Measurements from ENCODE around the gene C6orf141. TPM values are rescaled to one million over a fixed set of nuclear protein-coding genes. Genes with fewer than 3 reads are reported as not detected.

C6orf141 gene
- polyA plus RNA-seq, 3 donors: not detected

DNA sequence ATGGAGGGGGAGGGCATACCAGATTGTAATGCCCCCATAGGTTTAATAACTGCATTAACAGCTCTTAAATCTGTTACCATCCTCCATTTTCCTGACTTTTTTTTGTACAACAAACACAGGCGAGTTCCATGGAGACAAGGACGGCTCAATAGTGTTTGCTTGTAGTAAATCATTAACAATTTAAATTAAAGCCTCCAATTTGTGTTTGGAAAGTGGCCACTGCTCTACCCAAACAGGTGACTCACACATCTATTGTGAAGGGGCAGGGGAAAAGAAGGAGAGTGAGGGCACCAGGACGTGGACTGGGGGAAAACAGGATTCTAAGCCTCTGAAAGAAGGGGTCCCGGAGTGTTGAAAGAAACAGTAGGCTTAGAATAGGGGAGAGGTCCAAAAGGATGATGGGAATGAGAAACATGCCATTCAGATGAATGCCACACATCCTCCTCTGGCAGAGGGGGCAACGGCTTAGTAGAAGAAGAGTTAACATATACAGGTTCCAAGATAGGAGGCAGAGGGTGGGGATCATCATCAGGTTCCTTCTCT lies 43.8 kb upstream of the C6orf141 start:
- Histone ChIP-seq H3K4me1 (ENCODE audit: control insufficient read depth in 1 of 2, insufficient read depth in 2 of 2, low read length in 2 of 2) (no peaks in the 10 kb centered on the region), H2AFZ (ENCODE audit: insufficient read depth, low read depth, low read length, poor library complexity, severe bottlenecking) (no peak overlapping the region), H3K4me3 (replicated peaks in 1 of 3; ENCODE audit: low read depth in 2 of 3, low read length in 3 of 3) (no peak overlapping the region), H3K9ac (ENCODE audit: insufficient read depth, low read length, poor library complexity, severe bottlenecking) (no peak overlapping the region), H4K20me1 (ENCODE audit: insufficient read depth, low read length) (no peaks in the 10 kb centered on the region), H3K27ac (ENCODE audit: low read depth in 1 of 2, low read length in 2 of 2) (no peak overlapping the region), H3K79me2 (ENCODE audit: insufficient read depth, low read length) (no peaks in the 10 kb centered on the region), H3K9me3 (replicated peaks in 1 of 2; ENCODE audit: control insufficient read depth in 1 of 2, insufficient read depth in 1 of 2, low read length in 2 of 2) (peaks cover 0 to 10% of the 10 kb centered on the region in 2 donors), H3K36me3 (replicated peaks in 1 of 2; ENCODE audit: control insufficient read depth in 1 of 2, insufficient read depth in 2 of 2, low read length in 2 of 2) (no peaks in the 10 kb centered on the region), H3K4me2 (replicated peaks; ENCODE audit: extremely low read depth, low read length, poor library complexity, severe bottlenecking) (no peak overlapping the region), H3K27me3 (ENCODE audit: control insufficient read depth in 2 of 2, insufficient read depth in 2 of 2, low read length in 2 of 2) (no peaks in the 10 kb centered on the region)
- intact Hi-C loops (cut with micrococcal nuclease): no loop called here
- H3K9me3 Mint-ChIP-seq: peaks cover 5 to 16% (median 9%) of the 10 kb centered on the region in 7 donors
- 92% methylated on average over 2 of the region's 5 CpGs for WGBS (ENCODE audit: insufficient coverage)
- H3K4me3 Mint-ChIP-seq: no peak overlapping the region
- TF ChIP-seq, protein P1, sequence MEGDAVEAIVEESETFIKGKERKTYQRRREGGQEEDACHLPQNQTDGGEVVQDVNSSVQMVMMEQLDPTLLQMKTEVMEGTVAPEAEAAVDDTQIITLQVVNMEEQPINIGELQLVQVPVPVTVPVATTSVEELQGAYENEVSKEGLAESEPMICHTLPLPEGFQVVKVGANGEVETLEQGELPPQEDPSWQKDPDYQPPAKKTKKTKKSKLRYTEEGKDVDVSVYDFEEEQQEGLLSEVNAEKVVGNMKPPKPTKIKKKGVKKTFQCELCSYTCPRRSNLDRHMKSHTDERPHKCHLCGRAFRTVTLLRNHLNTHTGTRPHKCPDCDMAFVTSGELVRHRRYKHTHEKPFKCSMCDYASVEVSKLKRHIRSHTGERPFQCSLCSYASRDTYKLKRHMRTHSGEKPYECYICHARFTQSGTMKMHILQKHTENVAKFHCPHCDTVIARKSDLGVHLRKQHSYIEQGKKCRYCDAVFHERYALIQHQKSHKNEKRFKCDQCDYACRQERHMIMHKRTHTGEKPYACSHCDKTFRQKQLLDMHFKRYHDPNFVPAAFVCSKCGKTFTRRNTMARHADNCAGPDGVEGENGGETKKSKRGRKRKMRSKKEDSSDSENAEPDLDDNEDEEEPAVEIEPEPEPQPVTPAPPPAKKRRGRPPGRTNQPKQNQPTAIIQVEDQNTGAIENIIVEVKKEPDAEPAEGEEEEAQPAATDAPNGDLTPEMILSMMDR (IDR thresholded peaks at IDR 0.05): no peak
- no peak for DNase-seq
- H3K27me3 Mint-ChIP-seq (ENCODE audit: low read depth in 3 of 3): peaks cover 0 to 1% (median under 1%) of the 10 kb centered on the region in 3 donors
- no peak overlapping the region for H3K27ac Mint-ChIP-seq
- no peaks in the 10 kb centered on the region for H3K4me1 Mint-ChIP-seq
- no peaks in the 10 kb centered on the region for H3K36me3 Mint-ChIP-seq

DNA sequence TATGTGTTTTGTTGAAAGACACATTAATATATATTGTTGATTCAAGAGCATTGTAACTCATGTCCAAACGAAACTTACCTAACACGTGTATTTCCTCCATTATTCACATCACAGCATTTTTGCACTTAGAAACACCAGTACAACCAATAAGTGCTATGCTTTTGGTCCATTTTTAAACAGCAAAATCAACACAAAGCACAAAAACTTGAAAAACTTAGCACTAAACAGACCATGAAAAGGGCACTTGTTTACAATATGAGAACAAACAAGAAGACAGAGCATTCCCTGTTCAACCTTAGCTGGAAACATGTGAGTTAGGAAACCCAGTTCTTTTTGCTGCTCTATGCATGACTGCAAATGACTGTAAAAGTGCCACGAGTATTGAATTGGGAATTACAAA lies 41.1 kb upstream of the C6orf141 start:
- intact Hi-C loops (cut with micrococcal nuclease): no loop called here
- Histone ChIP-seq H3K27ac (ENCODE audit: low read depth in 1 of 2, low read length in 2 of 2) (no peak overlapping the region), H3K36me3 (replicated peaks in 1 of 2; ENCODE audit: control insufficient read depth in 1 of 2, insufficient read depth in 2 of 2, low read length in 2 of 2) (no peaks in the 10 kb centered on the region), H3K9ac (ENCODE audit: insufficient read depth, low read length, poor library complexity, severe bottlenecking) (no peak overlapping the region), H3K27me3 (ENCODE audit: control insufficient read depth in 2 of 2, insufficient read depth in 2 of 2, low read length in 2 of 2) (no peaks in the 10 kb centered on the region), H3K9me3 (replicated peaks in 1 of 2; ENCODE audit: control insufficient read depth in 1 of 2, insufficient read depth in 1 of 2, low read length in 2 of 2) (peaks cover 0 to 10% of the 10 kb centered on the region in 2 donors), H3K4me2 (replicated peaks; ENCODE audit: extremely low read depth, low read length, poor library complexity, severe bottlenecking) (no peak overlapping the region), H2AFZ (ENCODE audit: insufficient read depth, low read depth, low read length, poor library complexity, severe bottlenecking) (no peak overlapping the region), H4K20me1 (ENCODE audit: insufficient read depth, low read length) (no peaks in the 10 kb centered on the region), H3K4me3 (replicated peaks in 1 of 3; ENCODE audit: low read depth in 2 of 3, low read length in 3 of 3) (no peak overlapping the region), H3K79me2 (ENCODE audit: insufficient read depth, low read length) (no peaks in the 10 kb centered on the region), H3K4me1 (ENCODE audit: control insufficient read depth in 1 of 2, insufficient read depth in 2 of 2, low read length in 2 of 2) (no peaks in the 10 kb centered on the region)
- Mint-ChIP-seq H3K4me3 (no peak overlapping the region), H3K4me1 (no peaks in the 10 kb centered on the region), H3K36me3 (no peaks in the 10 kb centered on the region), H3K27ac (no peak overlapping the region), H3K9me3 (peaks cover 5 to 16% (median 9%) of the 10 kb centered on the region in 7 donors), H3K27me3 (ENCODE audit: low read depth in 3 of 3) (peaks cover 0 to 5% (median 2%) of the 10 kb centered on the region in 3 donors)
- DNase-seq: no peak
- 80% methylated on average over 1 of the region's 3 CpGs for WGBS (ENCODE audit: insufficient coverage)
- TF ChIP-seq, protein P1 (IDR thresholded peaks at IDR 0.05): no peak
